GM12874 (cell line): Measurements from ENCODE around the gene MT1A.

Experiments
- TF ChIP-seq, protein P1 (sequence below): IDR thresholded peaks from 2 replicates; pipeline ENCODE4 v1.5.1; 2011; ENCODE audit warnings: low read depth, mild to moderate bottlenecking, control low read depth, low read length, moderate library complexity; ENCODE audit not compliant: insufficient read depth

Gene MT1A

DNA sequence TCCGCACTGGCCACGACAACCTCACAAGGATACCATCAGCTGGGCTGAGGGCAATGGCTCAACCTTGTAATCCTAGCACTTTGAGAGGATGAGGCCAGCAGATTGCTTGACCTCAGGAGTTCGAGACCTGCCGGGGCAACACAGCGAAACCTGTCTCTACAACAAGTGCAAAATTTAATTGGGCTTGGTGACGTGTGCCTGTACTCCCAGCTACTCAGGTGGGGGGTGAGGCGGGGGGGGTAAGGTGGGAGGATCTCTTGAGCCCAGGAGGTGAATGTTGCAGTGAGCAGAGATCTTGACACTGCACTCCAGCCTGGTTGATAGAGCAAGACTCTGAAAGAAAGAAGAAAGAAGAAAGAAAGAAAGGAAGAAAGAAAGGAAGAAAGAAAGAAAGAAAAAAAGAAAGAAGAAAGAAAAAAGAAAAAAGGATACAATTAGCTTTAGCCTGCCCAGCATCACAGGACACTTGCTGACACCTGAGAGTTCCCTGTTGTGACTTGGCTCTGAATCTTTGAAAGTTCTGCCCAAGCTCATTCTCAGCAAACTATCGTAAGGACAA is 18.0 kb upstream of the MT1A start:
- TF ChIP-seq, protein P1, sequence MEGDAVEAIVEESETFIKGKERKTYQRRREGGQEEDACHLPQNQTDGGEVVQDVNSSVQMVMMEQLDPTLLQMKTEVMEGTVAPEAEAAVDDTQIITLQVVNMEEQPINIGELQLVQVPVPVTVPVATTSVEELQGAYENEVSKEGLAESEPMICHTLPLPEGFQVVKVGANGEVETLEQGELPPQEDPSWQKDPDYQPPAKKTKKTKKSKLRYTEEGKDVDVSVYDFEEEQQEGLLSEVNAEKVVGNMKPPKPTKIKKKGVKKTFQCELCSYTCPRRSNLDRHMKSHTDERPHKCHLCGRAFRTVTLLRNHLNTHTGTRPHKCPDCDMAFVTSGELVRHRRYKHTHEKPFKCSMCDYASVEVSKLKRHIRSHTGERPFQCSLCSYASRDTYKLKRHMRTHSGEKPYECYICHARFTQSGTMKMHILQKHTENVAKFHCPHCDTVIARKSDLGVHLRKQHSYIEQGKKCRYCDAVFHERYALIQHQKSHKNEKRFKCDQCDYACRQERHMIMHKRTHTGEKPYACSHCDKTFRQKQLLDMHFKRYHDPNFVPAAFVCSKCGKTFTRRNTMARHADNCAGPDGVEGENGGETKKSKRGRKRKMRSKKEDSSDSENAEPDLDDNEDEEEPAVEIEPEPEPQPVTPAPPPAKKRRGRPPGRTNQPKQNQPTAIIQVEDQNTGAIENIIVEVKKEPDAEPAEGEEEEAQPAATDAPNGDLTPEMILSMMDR, result no peak

DNA sequence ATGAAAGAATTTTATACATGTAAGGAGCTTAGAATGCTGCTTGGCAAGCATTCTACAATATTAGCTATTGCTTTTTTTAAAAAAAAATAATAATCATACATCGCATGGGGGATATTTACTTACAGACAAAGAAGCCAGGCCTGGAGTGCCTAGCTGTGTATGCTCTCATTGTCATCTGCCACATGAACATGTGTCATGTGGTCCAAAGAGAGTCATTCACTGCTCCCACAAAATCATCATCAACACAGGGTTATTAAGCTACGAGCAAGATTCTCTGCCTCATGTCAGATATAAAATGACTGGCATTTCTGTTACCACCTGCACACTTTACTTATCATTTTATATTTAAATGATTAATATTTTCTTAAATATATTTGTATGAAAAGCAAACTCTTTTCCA is 14.8 kb upstream of the MT1A start:
- TF ChIP-seq, protein P1, result no peak

DNA sequence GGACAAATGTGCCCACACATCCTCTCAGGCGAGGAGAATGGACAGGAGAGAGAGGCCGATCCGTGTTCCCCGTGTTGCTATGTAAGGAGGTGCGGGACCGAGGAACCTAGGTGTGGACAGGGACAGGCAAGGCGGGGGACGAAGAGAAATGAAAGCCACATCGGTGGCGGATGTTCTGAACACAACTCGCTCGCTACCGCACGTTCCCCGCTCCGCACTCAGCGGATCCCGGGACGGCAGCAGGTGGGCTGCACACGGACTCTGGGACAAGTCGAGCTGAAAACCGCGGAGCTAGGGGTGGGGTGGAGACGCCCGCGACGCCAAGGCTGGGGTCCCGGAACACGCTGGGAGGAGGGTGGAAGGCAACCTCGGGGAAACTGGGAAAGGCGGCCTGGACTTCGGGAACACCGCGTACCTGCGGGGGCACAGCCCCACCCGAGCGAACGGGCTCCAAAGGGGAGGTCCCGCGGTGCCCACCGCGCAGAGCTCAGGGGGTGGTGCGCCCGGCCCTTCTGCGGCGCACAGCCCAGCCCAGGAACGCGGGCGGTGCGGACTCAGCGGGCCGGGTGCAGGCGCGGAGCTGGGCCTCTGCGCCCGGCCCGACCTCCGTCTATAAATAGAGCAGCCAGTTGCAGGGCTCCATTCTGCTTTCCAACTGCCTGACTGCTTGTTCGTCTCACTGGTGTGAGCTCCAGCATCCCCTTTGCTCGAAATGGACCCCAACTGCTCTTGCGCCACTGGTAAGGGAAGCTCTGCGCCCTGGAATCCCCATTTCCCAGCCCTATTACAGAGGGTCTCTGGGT is 13.1 kb upstream of the MT1A start, which contains the start of gene MT1E:
TSS of gene MT1E (plus strand) at position 642 of the 803 bp plus-strand sequence. CDS start at position 713, 71 bp downstream.
- TF ChIP-seq, protein P1, result no peak

DNA sequence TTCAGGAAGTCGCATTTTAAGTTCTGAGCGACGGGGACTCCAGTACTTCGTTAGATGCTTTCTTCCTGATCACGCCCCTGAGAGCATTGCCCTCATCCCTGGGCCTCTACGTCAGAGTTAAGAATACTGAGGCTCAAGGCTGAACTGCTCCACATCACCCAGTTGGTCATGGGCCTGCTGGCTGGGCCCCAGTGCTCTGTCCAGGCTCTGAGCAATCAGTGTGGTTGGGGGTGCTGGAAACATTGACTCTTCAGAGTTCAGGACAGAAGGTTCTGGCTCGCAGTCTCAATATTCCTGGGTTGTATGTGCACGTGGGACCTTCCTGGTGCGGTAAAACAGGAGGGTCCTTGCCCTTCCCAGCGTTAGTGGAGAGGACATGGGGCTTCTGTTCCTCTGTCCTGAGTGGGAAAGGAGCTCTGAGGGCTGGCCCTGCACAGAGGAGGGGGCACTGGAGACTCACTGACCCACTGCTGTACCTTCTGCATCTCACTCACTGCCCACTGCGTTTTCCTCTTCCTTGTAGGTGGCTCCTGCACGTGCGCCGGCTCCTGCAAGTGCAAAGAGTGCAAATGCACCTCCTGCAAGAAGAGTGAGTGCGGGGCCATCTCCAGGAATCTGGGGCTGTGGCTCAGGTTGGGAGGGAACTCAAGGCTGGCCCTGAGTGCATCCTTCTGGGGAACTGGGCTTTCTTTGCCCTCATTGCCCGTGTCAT is 12.4 kb upstream of the MT1A start:
- TF ChIP-seq, protein P1, result no peak

DNA sequence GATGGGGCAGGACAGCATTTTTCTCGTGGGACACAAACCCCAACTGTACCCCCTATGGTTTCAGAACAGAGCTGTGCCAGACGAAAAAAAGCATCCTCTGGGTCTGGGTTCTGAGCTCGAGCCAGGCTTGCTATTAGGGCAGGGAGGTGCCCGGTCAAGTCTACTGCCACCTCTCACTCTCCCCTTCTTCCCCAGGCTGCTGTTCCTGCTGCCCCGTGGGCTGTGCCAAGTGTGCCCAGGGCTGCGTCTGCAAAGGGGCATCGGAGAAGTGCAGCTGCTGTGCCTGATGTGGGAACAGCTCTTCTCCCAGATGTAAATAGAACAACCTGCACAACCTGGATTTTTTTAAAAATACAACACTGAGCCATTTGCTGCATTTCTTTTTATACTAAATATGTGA is 11.8 kb upstream of the MT1A start:
- TF ChIP-seq, protein P1, result no peak

DNA sequence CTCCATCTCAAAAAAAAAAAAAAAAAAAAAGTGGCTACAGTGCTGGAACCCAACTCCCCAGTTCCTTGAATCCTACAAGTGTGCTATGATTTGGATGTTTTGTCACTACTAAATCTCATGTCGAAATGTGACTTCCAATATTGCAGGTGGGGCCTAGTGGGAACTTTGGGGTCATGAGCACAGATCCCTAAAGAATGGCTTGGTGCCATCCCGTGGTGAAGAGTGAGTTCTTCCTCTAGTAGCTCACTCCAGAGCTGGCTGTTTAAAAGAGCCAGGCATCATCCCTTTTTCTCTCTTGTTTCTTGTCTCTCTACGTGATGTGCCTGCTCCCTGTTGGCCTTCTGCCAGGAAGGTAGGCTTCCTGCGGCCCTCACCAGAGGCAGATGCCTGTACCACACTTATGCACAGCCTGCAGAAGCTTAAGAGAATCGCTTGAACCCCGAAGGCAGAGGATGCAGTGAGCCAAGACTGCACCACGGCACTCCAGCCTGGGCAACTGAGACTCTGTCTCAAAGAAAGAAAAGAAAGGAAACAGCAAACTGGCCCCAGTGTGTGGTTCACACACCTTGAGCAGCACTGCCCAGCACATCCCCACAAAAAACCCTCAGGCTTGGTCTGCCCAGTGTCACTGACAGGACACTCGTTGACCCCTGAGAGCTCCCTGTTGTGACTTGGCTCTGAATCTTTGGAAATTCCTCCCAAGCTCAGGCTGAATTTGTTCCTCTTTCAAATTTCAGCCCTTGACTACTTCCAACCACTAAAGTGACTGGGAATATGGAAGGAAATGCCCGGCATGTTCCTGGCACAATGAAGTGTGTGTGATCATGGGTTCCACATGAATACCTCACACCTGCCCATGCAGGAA is 9.7 kb upstream of the MT1A start:
- TF ChIP-seq, protein P1, result no peak
